ENCODE results near the gene COPS7A. TPM values are rescaled to one million over a fixed set of nuclear protein-coding genes. Genes with fewer than 3 reads are reported as not detected.

The COPS7A gene
- total and polyA plus RNA-seq, 7 donors = 48.6 to 69.3 (median 52.5) TPM

DNA sequence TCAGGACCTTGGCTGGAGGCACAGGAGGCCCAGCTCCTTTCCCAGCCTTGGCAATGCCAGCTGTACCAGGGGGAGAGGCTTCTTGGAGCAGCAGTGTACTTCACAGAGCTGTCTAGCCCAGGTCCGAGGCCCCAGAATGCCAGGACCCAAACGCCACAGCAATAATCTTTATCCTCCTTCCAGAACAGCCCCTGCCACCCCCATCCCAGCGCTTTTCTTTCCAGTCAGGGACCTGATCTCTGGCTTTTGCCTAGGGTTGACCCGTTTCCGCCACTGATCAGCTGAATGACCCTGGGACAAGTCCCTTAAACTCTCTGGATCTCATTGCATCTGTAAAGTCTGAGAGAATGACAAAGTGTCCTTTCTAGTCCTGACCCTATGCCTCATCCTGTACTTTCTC, 53.5 kb downstream of the COPS7A start:
- no peaks in the 10 kb centered on the region for H3K36me3 ChIP-seq
- TF ChIP-seq POLR2A (IDR thresholded peaks at IDR 0.05) = no peak
- TF ChIP-seq POLR2AphosphoS5 (IDR thresholded peaks at IDR 0.05) = no peak
- TF ChIP-seq EP300 (IDR thresholded peaks at IDR 0.05) = no peak
- TF ChIP-seq, protein P1, sequence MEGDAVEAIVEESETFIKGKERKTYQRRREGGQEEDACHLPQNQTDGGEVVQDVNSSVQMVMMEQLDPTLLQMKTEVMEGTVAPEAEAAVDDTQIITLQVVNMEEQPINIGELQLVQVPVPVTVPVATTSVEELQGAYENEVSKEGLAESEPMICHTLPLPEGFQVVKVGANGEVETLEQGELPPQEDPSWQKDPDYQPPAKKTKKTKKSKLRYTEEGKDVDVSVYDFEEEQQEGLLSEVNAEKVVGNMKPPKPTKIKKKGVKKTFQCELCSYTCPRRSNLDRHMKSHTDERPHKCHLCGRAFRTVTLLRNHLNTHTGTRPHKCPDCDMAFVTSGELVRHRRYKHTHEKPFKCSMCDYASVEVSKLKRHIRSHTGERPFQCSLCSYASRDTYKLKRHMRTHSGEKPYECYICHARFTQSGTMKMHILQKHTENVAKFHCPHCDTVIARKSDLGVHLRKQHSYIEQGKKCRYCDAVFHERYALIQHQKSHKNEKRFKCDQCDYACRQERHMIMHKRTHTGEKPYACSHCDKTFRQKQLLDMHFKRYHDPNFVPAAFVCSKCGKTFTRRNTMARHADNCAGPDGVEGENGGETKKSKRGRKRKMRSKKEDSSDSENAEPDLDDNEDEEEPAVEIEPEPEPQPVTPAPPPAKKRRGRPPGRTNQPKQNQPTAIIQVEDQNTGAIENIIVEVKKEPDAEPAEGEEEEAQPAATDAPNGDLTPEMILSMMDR (IDR thresholded peaks at IDR 0.05) = no peak
- no peak overlapping the region for H3K4me3 ChIP-seq
- WGBS, 2 donors = 91 to 96% methylated on average over 5 of the region's 5 CpGs
- H3K27ac ChIP-seq = peak overlapping the region; percentile 84 to 89 (median 88)
- no peaks in the 10 kb centered on the region for H3K9me3 ChIP-seq
- peaks cover 0 to 42% (median 37%) of the 10 kb centered on the region in 4 donors for H3K4me1 ChIP-seq
- no peaks in the 10 kb centered on the region for H3K27me3 ChIP-seq
- DNase-seq = no peak
- intact Hi-C loops (cut with DNase I) = loop anchor here (5.0 kb wide), 1 partner anchor 90 kb away; the partner anchor contains the start of gene ZNF384

DNA sequence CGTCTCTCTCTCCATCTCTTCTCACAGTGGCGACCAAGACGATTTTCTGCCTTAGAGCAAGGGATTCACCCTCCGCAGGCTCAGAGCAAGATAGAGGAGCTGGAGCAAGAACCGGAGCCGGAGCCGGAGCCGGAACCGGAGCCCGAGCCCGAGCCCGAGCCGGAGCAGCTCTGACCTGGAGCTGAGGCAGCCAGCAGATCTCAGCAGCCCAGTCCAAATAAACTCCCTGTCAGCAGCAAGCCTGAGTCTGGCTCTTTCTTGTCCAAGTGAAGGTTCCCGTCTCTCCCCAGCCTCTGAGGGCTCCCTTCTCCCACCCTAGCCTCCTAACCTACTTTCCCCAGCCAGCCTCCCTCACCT, 54.3 kb downstream of the COPS7A start:
- TF ChIP-seq EP300 (IDR thresholded peaks at IDR 0.05) (no peak), POLR2A (IDR thresholded peaks at IDR 0.05) (no peak), POLR2AphosphoS5 (IDR thresholded peaks at IDR 0.05) (no peak)
- TF ChIP-seq, protein P1 (IDR thresholded peaks at IDR 0.05) = no peak
- no peaks in the 10 kb centered on the region for H3K27me3 ChIP-seq
- no peaks in the 10 kb centered on the region for H3K36me3 ChIP-seq
- 58 to 61% methylated on average over 14 of the region's 14 CpGs for WGBS, 2 donors
- H3K27ac ChIP-seq = peak overlapping the region; percentile 84 to 89 (median 88)
- peak overlapping the region; percentile 12 to 50 (median 46) for H3K4me3 ChIP-seq
- peak; percentile 91 for DNase-seq
- no peaks in the 10 kb centered on the region for H3K9me3 ChIP-seq
- H3K4me1 ChIP-seq = peaks cover 0 to 34% (median 28%) of the 10 kb centered on the region in 4 donors
- intact Hi-C loops (cut with DNase I) = loop anchor here (2.0 to 5.0 kb wide), 3 partner anchors 47 to 163 kb away; partner anchors contain the start of gene ZNF384

DNA sequence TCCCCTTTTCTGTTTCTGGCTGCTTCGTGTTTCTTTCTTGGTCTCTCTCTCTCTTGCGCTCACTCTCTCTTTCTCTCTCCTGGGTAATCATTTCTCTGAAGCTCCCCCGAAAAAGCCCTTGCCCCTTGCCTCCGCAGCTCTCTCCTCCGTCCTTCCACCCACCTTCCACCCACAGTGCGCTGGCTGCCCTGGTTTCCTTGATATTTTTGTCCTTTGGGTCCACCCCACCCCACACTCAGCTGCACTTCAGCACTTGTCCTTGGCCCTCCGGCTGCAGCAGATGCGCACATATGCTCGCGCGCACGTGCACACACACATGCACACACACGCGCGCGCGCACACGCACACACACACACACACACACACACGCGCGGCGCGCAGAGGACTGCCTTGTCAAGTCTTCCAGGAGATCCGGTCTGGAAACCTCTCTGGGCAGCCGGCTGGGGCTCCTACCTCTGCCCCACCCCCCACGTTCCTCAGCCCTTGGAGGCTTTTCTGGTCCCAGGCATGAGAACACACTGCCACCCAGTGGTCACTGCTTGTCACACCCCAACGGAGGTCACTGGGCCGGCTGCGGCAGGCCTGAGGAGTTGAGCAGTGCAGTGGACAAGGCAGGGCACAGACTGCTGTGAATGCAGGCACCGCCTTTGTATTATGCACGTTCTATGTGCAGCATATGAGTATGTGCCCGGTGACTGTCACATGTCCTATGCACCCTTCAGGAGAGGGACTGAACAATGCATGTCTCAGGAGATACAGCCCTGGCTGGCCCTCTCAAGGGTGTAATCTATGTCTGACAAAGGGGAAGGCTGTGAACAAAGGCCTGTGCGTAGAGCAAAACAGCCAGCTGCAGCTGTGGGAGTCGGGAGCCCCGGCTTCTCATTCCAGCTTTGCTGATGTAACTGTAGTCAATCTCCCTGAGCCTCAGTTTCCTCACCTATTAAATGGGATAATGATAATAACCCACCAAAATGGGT, 55.0 kb downstream of the COPS7A start:
- Histone ChIP-seq H3K27ac (peak overlapping the region; percentile 84 to 89 (median 88)), H3K27me3 (no peaks in the 10 kb centered on the region), H3K9me3 (no peaks in the 10 kb centered on the region), H3K36me3 (no peaks in the 10 kb centered on the region), H3K4me3 (peak overlapping the region; percentile 12 to 50 (median 46)), H3K4me1 (peaks cover 0 to 28% (median 22%) of the 10 kb centered on the region in 4 donors)
- peak; percentile 45 to 65 (median 62) for TF ChIP-seq POLR2AphosphoS5 (IDR thresholded peaks at IDR 0.05)
- TF ChIP-seq POLR2A (IDR thresholded peaks at IDR 0.05) = no peak
- peak in 1 of 4 donors; percentile 47 for TF ChIP-seq EP300 (IDR thresholded peaks at IDR 0.05)
- TF ChIP-seq, protein P1 (IDR thresholded peaks at IDR 0.05) = peak; percentile 93 to 99 (median 96)
- WGBS, 2 donors = 4 to 7% methylated on average over 35 of the region's 35 CpGs
- DNase-seq = peak; percentile 98
- intact Hi-C loops (cut with DNase I) = loop anchor here (1.0 to 5.0 kb wide), 5 partner anchors 26 to 164 kb away; partner anchors contain the start of genes MLF2 and ZNF384

DNA sequence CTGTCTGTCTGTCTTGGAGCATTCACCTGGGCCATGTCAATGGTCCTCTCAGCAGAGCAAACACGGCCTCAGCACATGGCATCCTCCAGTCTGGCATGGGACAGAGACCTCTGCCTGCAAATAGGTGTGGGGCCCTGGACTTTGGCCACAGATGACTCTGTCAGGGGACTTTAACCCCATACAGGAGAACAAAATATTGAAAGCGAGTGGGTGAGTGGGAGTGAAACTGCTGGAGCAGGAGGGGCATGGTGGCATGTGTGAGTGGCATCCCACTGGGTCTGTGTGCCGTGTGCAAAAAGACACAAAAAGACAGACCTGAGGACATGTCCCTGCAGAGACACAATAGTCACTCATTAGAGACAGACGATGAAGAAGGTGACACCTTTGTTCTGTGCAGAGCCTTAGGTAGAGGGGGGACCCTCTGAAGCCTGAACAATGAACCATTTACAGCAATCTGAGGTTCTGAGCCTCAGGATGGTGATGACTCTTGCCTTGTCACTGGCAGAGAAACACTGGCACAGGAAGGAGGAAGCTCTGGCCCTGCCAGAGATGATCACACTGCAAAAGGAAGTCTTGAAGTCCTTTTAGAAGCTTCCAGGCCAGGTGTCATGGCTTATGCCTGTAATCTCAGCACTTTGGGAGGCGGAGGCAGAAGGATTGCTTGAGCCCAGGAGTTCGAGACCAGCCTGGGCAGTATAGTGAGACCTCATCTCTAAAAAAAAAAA, 56.0 kb downstream of the COPS7A start:
- Histone ChIP-seq H3K4me1 (peaks cover 0 to 22% (median 19%) of the 10 kb centered on the region in 4 donors), H3K27me3 (no peaks in the 10 kb centered on the region), H3K9me3 (no peaks in the 10 kb centered on the region), H3K36me3 (no peaks in the 10 kb centered on the region), H3K4me3 (no peak overlapping the region), H3K27ac (peak overlapping the region; percentile 84 to 89 (median 88))
- DNase-seq = no peak
- intact Hi-C loops (cut with DNase I) = loop anchor here (1.0 to 5.0 kb wide), 5 partner anchors 27 to 165 kb away; partner anchors contain the start of genes MLF2 and ZNF384
- TF ChIP-seq, protein P1 (IDR thresholded peaks at IDR 0.05) = no peak
- TF ChIP-seq EP300 (IDR thresholded peaks at IDR 0.05) (no peak), POLR2AphosphoS5 (IDR thresholded peaks at IDR 0.05) (no peak), POLR2A (IDR thresholded peaks at IDR 0.05) (no peak)
- 58 to 80% methylated on average over 6 of the region's 6 CpGs for WGBS, 2 donors

Data from sigmoid colon (tissue), 7 donors.